GM19328 (cell line): Measurements from ENCODE around the gene LYAR.

Experiments used
- ATAC-seq: cut with Tn5 transposase; IDR thresholded peaks from one replicate; pipeline ENCODE4 v1.9.1; 2021; ENCODE audit warnings: mild to moderate bottlenecking, moderate library complexity; ENCODE audit not compliant: unreplicated experiment

Gene LYAR

DNA sequence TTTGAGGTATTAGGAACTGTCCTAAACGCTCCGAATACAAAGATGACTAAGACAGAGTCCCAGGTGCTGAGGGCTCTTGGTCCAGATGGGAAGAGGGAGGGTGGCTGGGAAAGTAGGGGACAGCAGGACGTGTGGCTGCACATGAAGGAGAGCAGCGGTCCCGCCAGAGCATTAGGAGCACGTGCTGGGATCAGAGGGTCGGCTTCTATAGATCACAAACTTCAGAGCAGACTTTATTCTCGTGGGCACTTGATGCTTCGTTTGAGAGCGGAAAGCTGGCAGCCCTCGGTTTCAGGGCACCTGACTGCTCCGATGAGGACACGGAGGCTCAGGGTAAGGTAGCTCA lies 26.2 kb upstream of the LYAR start:
- ATAC-seq = no peak

DNA sequence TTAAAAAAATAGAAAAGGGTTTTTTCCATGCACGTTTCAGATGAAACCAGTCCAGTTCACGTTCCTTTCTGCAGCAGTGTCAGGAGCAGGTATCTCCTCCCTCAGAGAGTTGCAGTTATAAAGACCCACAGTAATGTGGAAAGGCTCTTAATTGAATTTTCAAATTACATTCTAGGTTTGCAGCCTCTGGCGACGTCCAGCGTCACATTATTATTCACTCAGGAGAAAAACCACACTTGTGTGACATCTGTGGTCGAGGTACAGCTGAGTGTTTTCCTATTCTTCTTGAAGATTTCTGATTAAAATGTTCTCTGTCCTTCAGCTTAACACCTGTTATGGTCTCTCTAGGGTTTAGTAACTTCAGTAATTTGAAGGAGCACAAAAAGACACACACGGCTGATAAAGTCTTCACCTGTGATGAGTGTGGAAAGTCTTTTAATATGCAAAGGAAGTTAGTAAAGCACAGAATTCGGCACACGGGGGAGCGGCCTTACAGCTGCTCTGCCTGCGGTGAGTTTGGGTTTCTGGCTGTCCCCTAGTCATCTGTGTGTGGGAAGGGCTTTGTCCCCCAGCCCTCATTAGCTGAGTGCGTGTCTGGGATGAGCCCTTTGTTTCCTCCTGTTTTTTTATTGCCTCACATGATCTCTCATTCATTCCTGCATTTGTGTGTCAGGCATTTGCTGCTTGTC lies 25.7 kb upstream of the LYAR start:
- no peak for ATAC-seq

DNA sequence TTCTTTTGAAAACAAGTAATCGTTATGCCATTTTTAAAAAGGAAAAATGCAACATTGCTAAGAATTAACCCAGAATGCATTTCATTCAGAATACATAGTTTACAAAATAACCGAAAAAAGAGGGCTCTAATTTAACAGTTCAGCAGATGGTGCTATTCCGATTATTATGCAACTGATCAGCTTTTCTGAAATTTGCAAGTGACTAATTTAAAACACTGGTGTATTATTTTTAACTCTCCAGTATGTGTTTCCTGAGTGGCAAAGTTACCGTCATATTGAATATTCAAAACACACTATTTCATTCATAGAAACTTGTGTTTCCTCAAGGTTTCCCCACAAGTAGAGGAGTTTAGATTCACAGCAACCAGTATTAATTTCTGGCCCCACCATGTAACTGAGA lies 21.2 kb upstream of the LYAR start:
- no peak for ATAC-seq

DNA sequence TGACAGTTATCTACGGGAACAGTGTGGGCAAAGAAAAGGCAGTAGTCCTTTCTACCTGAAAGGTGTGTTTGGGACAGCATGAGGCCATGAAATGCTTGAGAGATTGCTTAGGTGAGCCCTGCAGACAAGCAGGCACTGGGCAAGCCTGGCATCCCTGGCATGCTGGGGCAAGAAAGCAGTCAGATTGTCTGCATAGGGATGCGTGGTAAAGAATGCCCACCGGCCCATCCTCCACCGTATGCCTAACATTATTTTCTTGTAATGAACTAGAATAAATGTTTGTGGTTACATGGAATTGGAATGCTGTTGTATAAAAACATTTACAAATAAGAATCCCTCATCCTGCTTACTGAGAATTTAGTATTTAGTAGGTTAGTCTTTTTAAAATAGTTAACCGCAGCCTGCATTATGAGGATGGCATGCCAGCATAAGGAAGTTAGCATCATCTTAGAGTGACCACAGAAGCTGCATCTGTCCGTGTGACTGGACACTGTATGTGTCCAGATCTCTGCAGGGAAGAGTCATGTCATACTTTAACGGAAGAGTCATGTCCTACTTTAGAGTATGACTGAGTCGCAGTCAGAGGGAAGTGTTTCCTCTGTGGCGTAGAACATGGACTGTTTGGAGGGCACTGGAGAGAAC lies 19.0 kb upstream of the LYAR start:
- no peak for ATAC-seq

DNA sequence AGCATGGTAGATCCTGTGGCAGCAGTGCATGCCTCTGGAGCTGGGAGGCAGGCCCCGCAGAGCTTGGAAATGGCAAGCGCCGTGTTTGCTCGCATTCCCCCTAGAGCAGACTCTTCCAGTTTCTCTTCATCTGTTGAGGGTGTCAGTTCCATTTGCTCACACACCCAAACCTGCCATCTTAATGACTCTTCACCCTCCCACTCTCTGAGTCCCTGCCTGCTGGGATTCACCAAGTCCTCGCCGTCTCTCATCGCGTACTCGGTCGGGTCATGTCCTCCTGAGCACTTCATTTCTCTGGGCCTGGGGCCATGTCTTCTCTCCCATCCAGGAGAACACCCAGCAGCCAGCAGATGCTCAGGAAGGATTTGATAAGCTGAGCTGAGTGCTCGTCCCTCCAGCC lies 17.0 kb upstream of the LYAR start:
- no peak for ATAC-seq

DNA sequence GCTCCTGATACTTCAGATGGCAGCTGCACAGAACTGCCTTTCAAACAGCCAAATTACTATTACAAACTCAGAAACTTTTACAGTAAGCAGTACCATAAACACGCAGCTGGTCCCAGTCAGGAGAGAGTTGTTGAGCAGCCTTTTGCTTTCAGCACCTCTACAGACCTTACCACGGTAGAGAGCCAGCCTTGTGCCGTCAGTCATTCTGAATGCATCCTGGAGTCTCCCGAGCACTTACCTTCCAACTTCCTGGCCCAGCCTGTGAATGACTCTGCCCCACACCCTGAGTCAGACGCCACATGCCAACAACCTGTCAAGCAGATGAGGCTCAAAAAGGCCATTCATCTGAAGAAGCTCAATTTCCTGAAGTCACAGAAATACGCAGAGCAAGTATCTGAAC lies 12.5 kb upstream of the LYAR start:
- ATAC-seq = no peak

DNA sequence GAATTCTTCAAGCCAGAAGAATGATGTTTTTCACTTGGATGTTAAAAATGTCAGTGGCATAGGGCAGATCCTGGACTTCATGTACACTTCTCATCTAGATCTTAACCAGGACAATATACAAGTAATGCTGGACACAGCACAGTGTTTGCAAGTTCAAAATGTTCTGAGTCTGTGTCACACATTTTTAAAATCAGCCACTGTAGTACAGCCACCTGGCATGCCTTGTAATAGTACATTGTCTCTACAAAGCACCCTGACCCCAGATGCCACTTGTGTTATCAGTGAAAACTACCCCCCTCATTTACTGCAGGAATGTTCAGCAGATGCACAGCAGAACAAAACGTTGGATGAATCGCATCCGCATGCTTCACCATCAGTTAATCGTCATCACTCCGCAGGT lies 12.0 kb upstream of the LYAR start:
- ATAC-seq = no peak

DNA sequence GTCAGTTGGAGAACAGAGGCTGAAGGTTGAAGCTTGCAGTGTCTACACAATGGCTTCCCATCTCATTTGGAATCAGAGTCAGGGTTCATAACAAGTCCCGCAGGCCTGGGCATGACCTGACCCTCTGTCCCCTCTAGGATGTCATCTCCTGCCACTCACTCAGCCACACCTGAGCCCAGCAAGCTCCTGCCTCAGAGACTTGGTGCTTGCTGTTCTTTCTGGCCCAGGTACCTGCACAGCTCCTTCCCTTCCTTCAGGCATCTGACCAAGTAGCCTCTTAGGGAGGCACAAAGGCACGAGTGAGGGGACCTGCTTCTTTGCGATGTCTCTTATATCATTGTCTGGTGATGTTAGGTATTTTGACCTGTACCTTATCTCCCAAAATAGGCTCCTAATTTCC lies 9.1 kb upstream of the LYAR start:
- no peak for ATAC-seq

DNA sequence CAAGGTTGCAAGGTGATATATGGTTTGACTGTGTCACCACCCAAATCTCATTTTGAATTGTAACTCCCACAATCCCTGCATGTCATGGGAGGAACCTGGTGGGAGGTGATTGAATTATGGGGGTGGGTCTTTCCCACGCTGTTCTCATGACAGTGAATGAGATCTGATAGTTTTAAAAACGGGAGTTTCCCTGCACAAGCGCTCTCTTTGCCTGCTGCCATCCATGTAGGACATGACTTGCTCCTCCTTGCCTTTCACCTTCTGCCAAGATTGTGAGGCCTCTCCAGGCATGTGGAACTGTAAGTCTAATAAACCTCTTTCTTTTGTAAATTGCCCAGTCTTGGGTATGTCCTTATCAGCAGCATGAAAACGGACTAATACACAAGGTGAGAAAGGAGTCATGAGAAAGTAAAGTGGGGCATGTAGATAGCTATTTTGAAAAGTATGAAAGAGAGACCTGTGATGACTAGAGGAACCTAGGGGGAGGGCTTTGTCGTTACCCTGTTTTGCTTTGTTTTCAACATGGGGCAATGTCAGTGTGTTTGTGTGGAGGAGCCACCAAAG lies 6.4 kb upstream of the LYAR start:
- ATAC-seq = no peak

DNA sequence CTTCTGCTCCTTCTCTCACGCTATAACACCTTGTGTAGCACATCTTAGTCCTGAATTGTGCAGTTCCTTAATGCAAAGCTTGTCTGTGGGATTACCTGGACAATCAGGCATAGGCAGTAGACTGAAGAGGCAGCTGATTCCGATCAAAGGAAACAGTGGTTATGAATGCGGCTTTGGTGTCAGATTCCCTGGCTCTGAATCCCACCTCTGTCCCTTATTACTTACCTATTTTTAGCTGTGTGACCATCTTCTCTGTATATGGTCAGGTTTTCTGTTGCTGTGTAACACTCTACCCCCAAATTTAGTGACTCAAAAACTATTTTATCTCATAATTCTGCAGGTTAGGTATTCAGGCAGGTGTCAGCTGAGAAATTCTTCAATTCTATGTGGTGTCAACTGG lies 3.3 kb upstream of the LYAR start:
- no peak for ATAC-seq

DNA sequence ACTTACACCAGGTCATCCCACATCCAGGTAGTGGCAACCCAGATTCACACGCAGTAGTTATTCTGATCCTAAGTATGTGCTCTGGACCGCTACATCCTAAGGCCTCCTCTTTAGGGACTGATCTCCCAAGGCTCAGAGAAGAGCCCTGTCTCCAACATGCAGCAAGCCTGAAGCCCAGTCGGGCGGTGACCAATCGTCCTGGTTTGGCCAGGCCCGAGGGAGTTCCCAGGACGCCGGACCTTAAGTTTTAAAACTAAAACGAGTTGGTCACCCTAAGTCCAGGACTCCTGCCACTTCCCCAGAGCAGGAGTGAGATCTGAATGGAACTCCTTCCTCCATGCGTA lies 385 bp downstream of the LYAR start:
- peak; percentile 3 for ATAC-seq

DNA sequence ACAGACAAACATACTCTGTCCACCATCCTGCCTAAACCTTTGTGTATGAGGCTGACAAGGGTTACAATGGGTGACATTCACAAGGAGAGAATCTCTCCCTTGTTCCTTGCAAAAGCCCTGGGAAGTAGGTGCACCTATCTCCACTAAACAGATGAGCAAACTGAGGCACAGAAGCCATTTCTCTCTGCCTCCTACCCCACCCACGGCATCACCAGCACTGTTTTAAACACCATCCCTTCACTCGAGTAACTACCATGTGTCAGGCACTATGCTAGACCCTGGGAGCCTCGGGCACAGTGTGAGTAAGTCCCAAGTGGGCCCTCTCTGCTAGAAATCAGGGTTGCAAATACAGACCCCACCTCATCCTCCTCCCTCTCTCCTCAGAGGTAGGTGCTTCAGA lies 899 bp downstream of the LYAR start:
- ATAC-seq = no peak

DNA sequence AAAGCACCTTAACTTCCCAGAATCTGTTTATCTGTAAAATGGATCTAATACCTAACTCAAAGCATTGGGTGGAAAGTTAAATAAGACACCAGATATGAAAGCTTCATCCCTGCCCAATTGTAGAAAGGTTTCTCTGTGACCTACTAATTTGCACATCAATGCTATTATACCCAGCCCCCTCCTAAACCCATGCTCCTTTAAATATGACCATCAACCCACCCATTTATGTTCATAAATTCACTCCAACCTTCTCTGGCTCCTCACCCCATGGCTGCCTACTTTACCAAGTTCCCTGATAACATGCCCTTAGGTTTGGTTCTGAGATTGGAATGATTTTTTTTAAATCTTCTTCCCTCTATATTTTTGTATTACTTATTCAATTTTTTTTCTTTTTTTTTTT lies 1.9 kb downstream of the LYAR start:
- ATAC-seq = no peak

DNA sequence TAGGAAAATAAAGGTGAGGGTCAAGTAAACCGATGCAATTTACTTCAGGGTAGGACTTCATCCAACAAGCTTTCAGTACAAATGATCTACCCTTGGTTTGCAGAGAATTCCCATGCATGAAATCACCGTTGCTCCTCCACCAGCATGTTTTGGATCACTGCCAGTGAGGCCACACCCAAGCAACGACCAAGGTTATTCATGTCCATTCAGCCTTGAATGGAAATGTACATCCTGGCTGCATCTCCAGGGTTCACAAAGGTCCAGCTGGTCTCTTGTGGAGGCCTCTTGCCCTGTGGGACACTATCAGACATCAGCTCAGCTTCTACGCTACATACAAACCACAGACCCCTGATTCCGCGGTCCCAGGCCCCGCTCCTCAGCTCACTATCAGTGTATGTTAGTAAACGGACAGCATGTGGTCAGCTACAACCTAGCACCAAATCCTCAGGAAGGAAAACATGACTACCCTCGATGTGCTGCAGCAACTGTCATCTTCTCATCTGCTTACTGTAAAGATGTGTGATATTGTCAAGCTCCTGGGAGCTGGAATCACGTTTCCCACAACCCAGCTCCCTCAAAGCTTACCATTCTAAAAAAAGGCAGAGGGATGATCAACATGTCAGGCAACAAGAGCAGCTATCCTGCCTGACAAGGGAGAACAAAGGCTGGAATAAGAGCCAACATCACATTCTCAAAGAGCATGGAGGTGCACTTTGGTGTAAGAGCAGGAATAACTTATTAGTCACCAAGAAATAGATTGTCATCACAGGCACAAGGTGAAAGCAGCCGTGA lies 4.9 kb downstream of the LYAR start:
- no peak for ATAC-seq

DNA sequence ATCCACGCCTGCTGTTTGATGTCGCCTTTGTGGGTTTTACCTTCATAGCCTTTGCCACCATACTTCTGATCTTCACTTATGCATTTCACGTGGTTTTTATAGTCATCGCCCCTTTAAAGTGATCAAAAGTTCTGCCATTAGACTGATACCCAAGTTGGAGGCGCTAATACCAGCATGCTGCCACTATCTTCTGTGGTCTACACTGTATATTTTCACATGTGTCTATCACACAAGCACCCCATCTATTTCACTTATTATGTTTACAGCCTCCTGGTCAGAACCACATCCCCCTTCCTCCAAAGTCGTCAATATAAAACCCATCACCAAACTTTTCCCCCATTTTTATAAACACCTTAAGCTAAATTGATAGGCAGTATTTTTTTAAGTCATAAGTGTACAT lies 8.2 kb downstream of the LYAR start:
- ATAC-seq = no peak

DNA sequence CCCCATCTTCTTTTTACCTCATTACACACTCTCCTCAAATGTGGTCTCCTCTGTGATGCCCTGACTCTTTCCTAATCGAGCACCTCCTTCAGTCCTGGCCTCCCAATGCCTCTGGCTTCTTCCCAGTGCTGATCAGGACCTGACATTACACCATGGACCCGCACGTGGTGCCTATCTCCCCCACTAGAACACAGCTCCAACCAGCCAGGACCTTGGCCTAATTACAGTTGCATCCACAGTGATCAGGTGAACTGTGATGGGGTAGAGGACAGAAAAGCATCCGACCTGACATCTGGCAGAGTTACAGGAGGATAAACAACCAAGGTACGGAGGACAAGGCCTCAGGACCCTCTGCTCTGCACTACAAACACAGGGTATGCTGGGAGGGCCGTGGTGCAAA lies 12.4 kb downstream of the LYAR start:
- no peak for ATAC-seq

DNA sequence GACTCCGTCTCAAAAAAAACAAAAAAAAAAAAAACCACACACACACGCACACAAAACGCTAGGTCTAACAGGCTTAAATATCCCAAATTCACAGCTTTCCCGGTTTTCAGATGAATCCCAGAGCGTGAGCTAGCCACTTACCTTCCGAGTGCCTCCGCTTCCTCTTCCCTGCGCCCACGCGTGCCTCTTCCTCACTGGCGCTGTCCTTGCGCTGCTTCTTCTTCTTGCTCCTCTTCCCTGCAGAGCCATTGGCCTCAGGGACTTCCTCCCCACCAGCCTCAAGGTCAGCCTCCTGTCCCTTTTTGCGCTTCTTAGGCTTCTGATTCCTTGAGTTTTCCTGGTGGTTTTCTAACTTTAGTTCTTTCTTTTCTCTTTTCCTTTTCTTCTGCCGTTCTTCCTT lies 15.7 kb downstream of the LYAR start:
- no peak for ATAC-seq

DNA sequence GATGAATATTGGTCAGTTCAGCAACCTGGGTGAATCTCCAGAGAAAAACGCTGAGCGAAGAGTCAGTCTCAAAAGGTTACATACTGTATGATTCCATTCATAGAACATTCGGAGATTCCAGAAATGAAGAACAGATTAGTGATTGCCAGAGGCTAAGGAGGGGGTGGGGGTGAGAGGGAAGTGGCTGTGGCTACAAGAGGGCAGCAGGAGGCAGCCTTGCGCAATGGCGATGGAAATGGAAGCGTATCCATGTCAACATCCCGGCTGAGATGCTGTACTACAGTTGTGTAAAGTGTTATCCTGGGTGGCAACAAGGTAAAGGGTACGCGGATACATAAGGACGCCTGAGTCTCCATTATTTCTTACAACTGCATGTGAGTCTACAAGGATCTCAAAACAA lies 18.0 kb downstream of the LYAR start:
- ATAC-seq = no peak

DNA sequence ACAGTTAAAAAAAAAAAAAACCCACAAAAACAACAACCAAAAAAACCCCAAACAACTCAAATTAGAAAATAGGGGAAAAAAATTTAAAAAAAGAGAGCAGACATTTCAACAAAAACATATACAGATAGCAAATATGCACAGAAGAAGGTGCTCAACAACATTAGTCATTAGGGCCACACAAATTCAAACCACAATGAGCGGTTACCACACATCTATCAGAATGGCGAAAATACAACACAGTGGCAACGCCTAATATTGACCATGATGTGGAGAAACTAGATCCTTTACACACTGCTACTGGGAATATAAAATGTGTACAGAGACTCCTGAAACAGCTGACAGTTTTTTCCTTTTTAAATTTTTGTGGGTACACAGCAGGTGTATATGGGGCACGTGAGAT lies 19.4 kb downstream of the LYAR start:
- no peak for ATAC-seq

DNA sequence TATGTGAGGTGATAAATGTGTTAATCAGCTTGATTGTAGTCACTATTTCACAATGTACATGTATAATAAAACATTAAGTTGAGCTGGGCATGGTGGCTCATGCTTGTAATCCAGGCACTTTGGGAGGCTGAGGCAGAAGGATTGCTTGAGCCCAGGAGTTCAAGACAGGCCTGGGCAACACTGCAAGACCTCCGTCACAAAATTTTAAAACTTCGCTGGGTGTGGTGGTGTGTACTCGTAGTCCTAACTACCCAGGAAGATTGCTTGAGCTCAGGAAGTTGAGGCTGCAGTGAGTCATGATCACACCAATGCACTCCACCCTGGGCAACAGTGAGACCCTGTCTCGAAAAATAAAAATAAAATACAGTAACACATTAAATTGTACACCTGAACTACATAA lies 20.1 kb downstream of the LYAR start:
- no peak for ATAC-seq

DNA sequence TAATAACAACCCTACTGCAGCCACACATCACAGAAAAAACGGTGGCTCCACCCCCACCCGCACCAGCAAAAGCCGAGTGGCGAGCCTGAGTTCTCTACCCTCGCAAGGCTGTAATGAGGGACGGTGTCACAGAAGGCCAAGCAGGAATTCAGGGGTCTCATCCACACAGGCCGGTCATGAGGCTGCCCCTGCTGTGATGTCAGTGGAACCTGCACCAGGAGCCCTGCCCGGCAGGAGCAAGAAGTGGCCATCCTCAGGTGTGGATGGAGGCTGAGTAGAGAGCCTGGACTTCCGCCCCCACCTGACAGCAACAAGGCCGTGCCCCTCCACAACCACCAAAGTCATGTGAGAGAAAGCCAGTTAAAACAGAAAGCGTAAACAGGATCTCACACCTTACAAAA lies 20.6 kb downstream of the LYAR start:
- no peak for ATAC-seq

DNA sequence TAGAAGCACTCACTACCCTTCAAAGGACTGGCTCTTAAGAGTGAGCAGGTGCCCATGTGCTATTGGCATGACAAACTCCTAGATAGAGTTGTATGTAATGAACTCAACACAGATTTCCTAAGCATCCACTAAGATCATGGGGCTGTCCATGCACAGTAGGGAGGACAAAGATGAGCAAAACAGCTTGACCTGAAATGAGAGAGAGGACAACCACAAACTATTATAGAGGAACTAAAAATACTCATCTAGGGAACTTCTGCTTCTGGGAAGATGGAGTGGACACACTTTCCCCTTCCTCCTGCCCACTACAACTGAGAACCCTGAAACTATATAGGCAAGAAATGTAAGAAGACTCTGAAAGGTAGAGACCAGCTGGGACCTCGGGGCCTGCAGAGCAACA lies 21.2 kb downstream of the LYAR start:
- no peak for ATAC-seq
